Activated CD8-positive, alpha-beta memory T cell treated with anti-CD3 and anti-CD28 coated beads for 36 hours (primary cell): ENCODE measurements around the gene VPS26A. TPM values are rescaled to one million over a fixed set of nuclear protein-coding genes. Genes with fewer than 3 reads are reported as not detected.
"Not testable (repeated sequence)": the region's sequence is repeated elsewhere in the genome, so short reads cannot be mapped to it uniquely, and the experiment has no call there.

Source experiments
- CTCF ChIA-PET: fragments of 350-600 bp; sonication (Branson Sonifier 250); formaldehyde crosslinking; loops from one replicate; lab custom pipeline; 2021; ENCODE audit warnings: antibody characterized with exemption; lab: Charles Lee
- POLR2A ChIA-PET: fragments of 350-600 bp; sonication (Branson Sonifier 250); formaldehyde crosslinking; loops from one replicate; lab custom pipeline; 2021; ENCODE audit warnings: antibody characterized with exemption; lab: Charles Lee
- total RNA-seq, 2 experiments: library from RNA; stranded (reverse); gene quantifications; one replicate each; pipeline ENCODE4 v1.2.3, GENCODE V29; 2021

VPS26A gene
- total RNA-seq, 2 experiments from 2014 or later, result 41.5 to 47.4 TPM

GRCh38 chr10:69096045-69096444 lies 27.9 kb upstream of the VPS26A start:
- CTCF ChIA-PET, result interaction anchor here (1.0 to 7.5 kb wide), 4 partner anchors 10 to 90 kb away, joined by 3 to 53 read pairs (median 4); no protein-coding TSS in a partner anchor
- POLR2A ChIA-PET, result interaction anchor here (0.6 to 0.7 kb wide), 3 partner anchors 41 to 281 kb away, joined by 3 read pairs; no protein-coding TSS in a partner anchor

- CTCF ChIA-PET, result interaction anchor here (0.6 to 7.5 kb wide), 2 partner anchors 19 to 92 kb away, joined by 3 to 53 read pairs; no protein-coding TSS in a partner anchor
- POLR2A ChIA-PET, result no interaction called here
These were observed 26.2 kb upstream of the VPS26A start for GRCh38 chr10:69097729-69098128.

- ChIA-PET CTCF (no interaction called here), POLR2A (interaction anchor here (0.6 kb wide), 1 partner anchor 22 kb away, joined by 5 read pairs; no protein-coding TSS in a partner anchor)
These were observed 23.7 kb upstream of the VPS26A start for GRCh38 chr10:69100136-69100872.

- POLR2A ChIA-PET, result interaction anchor here (0.7 kb wide), 1 partner anchor 52 kb away, joined by 3 read pairs; no protein-coding TSS in a partner anchor
- CTCF ChIA-PET, result no interaction called here
These were observed 22.4 kb upstream of the VPS26A start for GRCh38 chr10:69101451-69102095.

GRCh38 chr10:69102440-69102839 lies 21.5 kb upstream of the VPS26A start:
- ChIA-PET CTCF (interaction anchor here (0.6 kb wide), 1 partner anchor 27 kb away, joined by 5 read pairs; no protein-coding TSS in a partner anchor), POLR2A (interaction anchor here (0.7 kb wide), 1 partner anchor 51 kb away, joined by 3 read pairs; no protein-coding TSS in a partner anchor)

GRCh38 chr10:69103784-69104183 lies 20.2 kb upstream of the VPS26A start:
- ChIA-PET POLR2A (interaction anchor here (0.6 kb wide), 1 partner anchor 208 kb away, joined by 6 read pairs; no protein-coding TSS in a partner anchor), CTCF (no interaction called here)

- ChIA-PET CTCF (interaction anchor here (0.8 to 1.2 kb wide), 2 partner anchors 9 to 377 kb away, joined by 3 read pairs; no protein-coding TSS in a partner anchor), POLR2A (no interaction called here)
These were observed 18.8 kb upstream of the VPS26A start for GRCh38 chr10:69104994-69105790.

- ChIA-PET CTCF (no interaction called here), POLR2A (no interaction called here)
These were observed 16.8 kb upstream of the VPS26A start for GRCh38 chr10:69107176-69107490.

GRCh38 chr10:69107699-69108098 lies 16.3 kb upstream of the VPS26A start:
- CTCF ChIA-PET, result no interaction called here
- POLR2A ChIA-PET, result no interaction called here

GRCh38 chr10:69119896-69120295 lies 4.1 kb upstream of the VPS26A start:
- ChIA-PET CTCF (no interaction called here), POLR2A (no interaction called here)

- POLR2A ChIA-PET, result no interaction called here
These were observed 652 bp upstream of the VPS26A start for GRCh38 chr10:69123306-69123746.

GRCh38 chr10:69124563-69125268 lies 738 bp downstream of the VPS26A start:
- ChIA-PET CTCF (interaction anchor here (0.7 to 1.1 kb wide), 3 partner anchors 59 to 120 kb away, joined by 3 read pairs; no protein-coding TSS in a partner anchor), POLR2A (interaction anchor here (1.1 kb wide), 1 partner anchor 169 kb away, joined by 3 read pairs; the partner anchor contains the start of gene DDX21)

More at GRCh38 chr10:69123306-69123746, 652 bp upstream of the VPS26A start:
- CTCF ChIA-PET, result interaction anchor here (1.0 kb wide), 1 partner anchor 118 kb away, joined by 3 read pairs; no protein-coding TSS in a partner anchor

GRCh38 chr10:69125554-69125953 lies 1.6 kb downstream of the VPS26A start:
- POLR2A ChIA-PET, result interaction anchor here (1.1 kb wide), 1 partner anchor 170 kb away, joined by 3 read pairs; the partner anchor contains the start of gene DDX21
- CTCF ChIA-PET, result interaction anchor here (0.7 to 1.1 kb wide), 2 partner anchors 60 to 121 kb away, joined by 3 read pairs; no protein-coding TSS in a partner anchor

GRCh38 chr10:69130251-69130650 lies 6.3 kb downstream of the VPS26A start:
- ChIA-PET CTCF (no interaction called here), POLR2A (no interaction called here)

- ChIA-PET POLR2A (no interaction called here), CTCF (interaction anchor here (0.7 to 0.8 kb wide), 2 partner anchors 15 to 227 kb away, joined by 3 read pairs; no protein-coding TSS in a partner anchor)
These were observed 16.0 kb downstream of the VPS26A start for GRCh38 chr10:69139961-69140360.

GRCh38 chr10:69141304-69141703 lies 17.3 kb downstream of the VPS26A start:
- CTCF ChIA-PET, result interaction anchor here (0.7 kb wide), 1 partner anchor 230 kb away, joined by 3 read pairs; no protein-coding TSS in a partner anchor
- POLR2A ChIA-PET, result no interaction called here

GRCh38 chr10:69142074-69142473 lies 18.1 kb downstream of the VPS26A start:
- POLR2A ChIA-PET, result not testable (repeated sequence)
- CTCF ChIA-PET, result interaction anchor here (0.7 kb wide), 1 partner anchor 229 kb away, joined by 3 read pairs; no protein-coding TSS in a partner anchor

- ChIA-PET CTCF (no interaction called here), POLR2A (no interaction called here)
These were observed 19.0 kb downstream of the VPS26A start for GRCh38 chr10:69142983-69143382.
